HG02623 (cell line): ENCODE measurements around the gene RRP1.
"Not testable (repeated sequence)": the region's sequence is repeated elsewhere in the genome, so short reads cannot be mapped to it uniquely, and the experiment has no call there.

ENCODE experiments used
- ATAC-seq: cut with Tn5 transposase; IDR thresholded peaks from one replicate; pipeline ENCODE4 v1.9.1; 2021; ENCODE audit warnings: moderate library complexity; ENCODE audit not compliant: unreplicated experiment

Gene RRP1

GRCh38 chr21:43835050-43835449 lies 45.7 kb downstream of the RRP1 start:
- ATAC-seq: no peak

- ATAC-seq: no peak
These were observed 46.5 kb downstream of the RRP1 start for GRCh38 chr21:43835861-43836260.

GRCh38 chr21:43836616-43837015 lies 47.2 kb downstream of the RRP1 start:
- ATAC-seq: no peak

- ATAC-seq: no peak
These were observed 50.9 kb downstream of the RRP1 start for GRCh38 chr21:43840259-43840658.

- no peak for ATAC-seq
These were observed 53.4 kb downstream of the RRP1 start for GRCh38 chr21:43842742-43843141.

- ATAC-seq: not testable (repeated sequence)
These were observed 55.5 kb downstream of the RRP1 start for GRCh38 chr21:43844906-43845305.

- ATAC-seq: no peak
These were observed 56.0 kb downstream of the RRP1 start for GRCh38 chr21:43845386-43845785.

- ATAC-seq: no peak
These were observed 57.1 kb downstream of the RRP1 start for GRCh38 chr21:43846430-43846829.

GRCh38 chr21:43847301-43847700 lies 57.9 kb downstream of the RRP1 start:
- ATAC-seq: no peak

GRCh38 chr21:43848771-43849170 lies 59.4 kb downstream of the RRP1 start:
- no peak for ATAC-seq

GRCh38 chr21:43849532-43850299 lies 60.3 kb downstream of the RRP1 start:
- ATAC-seq: no peak

GRCh38 chr21:43850728-43851295 lies 61.4 kb downstream of the RRP1 start:
- no peak for ATAC-seq

- ATAC-seq: no peak
These were observed 62.2 kb downstream of the RRP1 start for GRCh38 chr21:43851593-43851992.

- no peak for ATAC-seq
These were observed 64.7 kb downstream of the RRP1 start for GRCh38 chr21:43853851-43854772.
